ENCODE results near the gene DESI1. TPM values are rescaled to one million over a fixed set of nuclear protein-coding genes. Genes with fewer than 3 reads are reported as not detected.
A peak's percentile ranks its signal among the peaks of the same experiment; 100 is the strongest.

DESI1 gene
- total RNA-seq, 1 experiment from 2014 or later = 30.2 TPM

GRCh38 chr22:41565403-41566054 is 55.3 kb downstream of the DESI1 start:
- no peak overlapping the region for H3K23ac ChIP-seq (ENCODE audit: insufficient read length, low read depth, low read length)
- H3K18ac ChIP-seq (ENCODE audit: insufficient read length, low read depth, low read length) = no peak overlapping the region
- H2BK12ac ChIP-seq (ENCODE audit: insufficient read length, low read depth, low read length) = no peak overlapping the region
- no peaks in the 10 kb centered on the region for H3K27me3 ChIP-seq (ENCODE audit: insufficient read depth, low read length)
- no peaks in the 10 kb centered on the region for H3K23me2 ChIP-seq (ENCODE audit: insufficient read length, low read depth, low read length, poor library complexity, severe bottlenecking)
- peaks cover 30 to 34% of the 10 kb centered on the region in 2 experiments for H3K4me1 Mint-ChIP-seq
- no peak overlapping the region for H3K4ac ChIP-seq (ENCODE audit: low read depth, low read length)
- no peaks in the 10 kb centered on the region; a peak in 1 of 7 replicates for H3K36me3 Mint-ChIP-seq (ENCODE audit: insufficient read depth in 1 of 3, low read depth in 3 of 3)
- H3K56ac ChIP-seq (ENCODE audit: insufficient read length, low read depth, low read length) = no peak overlapping the region
- H2BK15ac ChIP-seq (ENCODE audit: low read depth, low read length) = no peak overlapping the region
- no peaks in the 10 kb centered on the region for H4K20me1 ChIP-seq (ENCODE audit: control insufficient read depth, insufficient read depth, insufficient read length)
- no peak overlapping the region for H2AK5ac ChIP-seq (ENCODE audit: insufficient read length, low read length)
- peak; percentile 50 for DNase-seq
- peaks cover 8% of the 10 kb centered on the region; the same call in 1 of the 2 replicates for H3K27me3 Mint-ChIP-seq (ENCODE audit: low read depth)
- peaks cover 3% of the 10 kb centered on the region; the same call in 1 of the 2 replicates for H3K4me1 ChIP-seq (ENCODE audit: insufficient read depth, low read length)
- no peak overlapping the region for H4K5ac ChIP-seq (ENCODE audit: insufficient read length, low read depth, low read length)
- H2AFZ ChIP-seq (ENCODE audit: low read length) = no peak overlapping the region
- H3K9me3 ChIP-seq (ENCODE audit: control insufficient read depth, low read depth, low read length) = no peaks in the 10 kb centered on the region
- H2BK5ac ChIP-seq (ENCODE audit: insufficient read length, low read length) = no peak overlapping the region
- no peak overlapping the region for H3K4me3 Mint-ChIP-seq
- no CpG with 5 or more reads among the region's 8 CpGs for WGBS (ENCODE audit: extremely low coverage, insufficient read length, low lambda C conversion rate)
- H3K9ac ChIP-seq (ENCODE audit: extremely low read depth, insufficient read length, low read length) = no peak overlapping the region
- H3K79me1 ChIP-seq (ENCODE audit: insufficient read depth, low read depth, low read length, poor library complexity, severe bottlenecking) = no peaks in the 10 kb centered on the region
- H3K9me3 Mint-ChIP-seq = no peaks in the 10 kb centered on the region
- H3K27ac ChIP-seq (ENCODE audit: insufficient read length, low read depth, low read length) = no peak overlapping the region
- H3T11ph ChIP-seq (ENCODE audit: low read length) = no peak overlapping the region
- no peaks in the 10 kb centered on the region for H3K79me2 ChIP-seq (ENCODE audit: insufficient read depth, low read length)
- H3K14ac ChIP-seq (ENCODE audit: insufficient read depth, low read length) = no peak overlapping the region
- H2BK20ac ChIP-seq (ENCODE audit: low read depth, low read length, poor library complexity, severe bottlenecking) = no peak overlapping the region
- H3K27ac Mint-ChIP-seq = peak overlapping the region; percentile 10 to 44 (median 35); a peak in 3 of 7 replicates
- no peak overlapping the region for H2BK120ac ChIP-seq (ENCODE audit: low read depth, low read length, poor library complexity, severe bottlenecking)
- H3K4me2 ChIP-seq (ENCODE audit: insufficient read depth, insufficient read length, low read length) = no peak overlapping the region
- H4K8ac ChIP-seq (replicated peaks; ENCODE audit: insufficient read length, low read depth, low read length) = no peak overlapping the region
- H4K91ac ChIP-seq (ENCODE audit: insufficient read length, low read depth, low read length) = no peak overlapping the region
- no peak for TF ChIP-seq CTCF (conservative IDR thresholded peaks at IDR 0.05)

All from H9 (cell line).